Lower lobe of right lung (tissue), 2 donors: Measurements from ENCODE around the gene GRM2. TPM values are rescaled to one million over a fixed set of nuclear protein-coding genes. Genes with fewer than 3 reads are reported as not detected.

Experiments used
- ATAC-seq, 2 donors: fragments of 200-7000 bp; cut with Tn5 transposase; one replicate each; pipeline ENCODE4 v1.9.1; 2020 to 2022; ENCODE audit warnings: mild to moderate bottlenecking in 2 of 2, moderate library complexity in 2 of 2
- DNase-seq: peaks from one replicate; pipeline ENCODE4 v3.0.0-alpha.2; 2020
- H3K27ac ChIP-seq: fragments of 200-600 bp; one replicate; pipeline ENCODE4 v1.8.0; 2022
- H3K27me3 ChIP-seq: fragments of 200-600 bp; one replicate; pipeline ENCODE4 v1.8.0; 2022; ENCODE audit warnings: low read depth
- H3K36me3 ChIP-seq: fragments of 200-600 bp; one replicate; pipeline ENCODE4 v1.8.0; 2022; ENCODE audit warnings: mild to moderate bottlenecking
- H3K4me1 ChIP-seq: fragments of 200-600 bp; one replicate; pipeline ENCODE4 v1.8.0; 2022
- H3K4me3 ChIP-seq: fragments of 200-600 bp; one replicate; pipeline ENCODE4 v1.8.0; 2022; ENCODE audit warnings: mild to moderate bottlenecking
- H3K9me3 ChIP-seq: fragments of 200-600 bp; one replicate; pipeline ENCODE4 v1.8.0; 2022
- CTCF ChIP-seq: fragments of 200-600 bp; IDR thresholded peaks from one replicate; pipeline ENCODE4 v1.8.0; 2022; ENCODE audit warnings: antibody characterized with exemption, mild to moderate bottlenecking
- intact Hi-C: fragments of 100-400 bp; cut with DNase I; formaldehyde crosslinking; loops from one replicate; pipeline ENCODE4 v1.11.0; 2022
- total RNA-seq: library from RNA; stranded (reverse); fragmentation: NEBNext Ultra II Directional; extraction: Animal tissue kit (Norgen Biotek cat#: 25700); gene quantifications from one replicate; pipeline ENCODE4 v1.2.1, GENCODE V29; 2021
- donor health status: DM: no; HTN: yes; CAD: no; lungs with severe emphysema.

Gene GRM2
- total RNA-seq, 1 donor from 2014 or later, result 0.15 TPM

GRCh38 chr3:51720292-51721061, 13.6 kb downstream of the GRM2 start:
- Histone ChIP-seq H3K36me3 (no peaks in the 10 kb centered on the region), H3K27ac (no peak overlapping the region), H3K4me1 (no peaks in the 10 kb centered on the region), H3K4me3 (no peak overlapping the region), H3K27me3 (no peaks in the 10 kb centered on the region), H3K9me3 (no peaks in the 10 kb centered on the region)
- no peak for TF ChIP-seq CTCF
- no peak for DNase-seq
- intact Hi-C loops, result no loop called here
- ATAC-seq, result no peak

GRCh38 chr3:51721062-51721745, 14.3 kb downstream of the GRM2 start:
- DNase-seq, result no peak
- no peak for ATAC-seq
- Histone ChIP-seq H3K27me3 (no peaks in the 10 kb centered on the region), H3K36me3 (no peaks in the 10 kb centered on the region), H3K9me3 (no peaks in the 10 kb centered on the region), H3K27ac (no peak overlapping the region), H3K4me1 (no peaks in the 10 kb centered on the region), H3K4me3 (no peak overlapping the region)
- intact Hi-C loops, result no loop called here
- no peak for TF ChIP-seq CTCF

GRCh38 chr3:51722362-51722761, 15.5 kb downstream of the GRM2 start:
- intact Hi-C loops, result no loop called here
- H3K4me3 ChIP-seq, result no peak overlapping the region

GRCh38 chr3:51727500-51727899, 20.6 kb downstream of the GRM2 start:
- Histone ChIP-seq H3K9me3 (no peaks in the 10 kb centered on the region), H3K27ac (no peak overlapping the region), H3K4me3 (no peak overlapping the region), H3K27me3 (no peaks in the 10 kb centered on the region), H3K36me3 (no peaks in the 10 kb centered on the region), H3K4me1 (no peaks in the 10 kb centered on the region)
- intact Hi-C loops, result no loop called here
- ATAC-seq (no peak), DNase-seq (no peak)
- no peak for TF ChIP-seq CTCF

More at GRCh38 chr3:51722362-51722761, 15.5 kb downstream of the GRM2 start:
- Histone ChIP-seq H3K4me1 (no peaks in the 10 kb centered on the region), H3K27ac (no peak overlapping the region), H3K9me3 (no peaks in the 10 kb centered on the region), H3K36me3 (no peaks in the 10 kb centered on the region), H3K27me3 (no peaks in the 10 kb centered on the region)
- ATAC-seq (no peak), DNase-seq (no peak)
- TF ChIP-seq CTCF, result no peak

GRCh38 chr3:51729042-51729633, 22.3 kb downstream of the GRM2 start:
- intact Hi-C loops, result no loop called here
- ATAC-seq (no peak), DNase-seq (no peak)
- no peaks in the 10 kb centered on the region for H3K27me3 ChIP-seq
- TF ChIP-seq CTCF, result no peak
- no peak overlapping the region for H3K27ac ChIP-seq
- H3K4me3 ChIP-seq, result no peak overlapping the region
- H3K9me3 ChIP-seq, result no peaks in the 10 kb centered on the region
- no peaks in the 10 kb centered on the region for H3K36me3 ChIP-seq
- H3K4me1 ChIP-seq, result no peaks in the 10 kb centered on the region
